ENCODE results near the gene MIOX.
A peak's percentile ranks its signal among the peaks of the same experiment; 100 is the strongest.

MIOX gene

DNA sequence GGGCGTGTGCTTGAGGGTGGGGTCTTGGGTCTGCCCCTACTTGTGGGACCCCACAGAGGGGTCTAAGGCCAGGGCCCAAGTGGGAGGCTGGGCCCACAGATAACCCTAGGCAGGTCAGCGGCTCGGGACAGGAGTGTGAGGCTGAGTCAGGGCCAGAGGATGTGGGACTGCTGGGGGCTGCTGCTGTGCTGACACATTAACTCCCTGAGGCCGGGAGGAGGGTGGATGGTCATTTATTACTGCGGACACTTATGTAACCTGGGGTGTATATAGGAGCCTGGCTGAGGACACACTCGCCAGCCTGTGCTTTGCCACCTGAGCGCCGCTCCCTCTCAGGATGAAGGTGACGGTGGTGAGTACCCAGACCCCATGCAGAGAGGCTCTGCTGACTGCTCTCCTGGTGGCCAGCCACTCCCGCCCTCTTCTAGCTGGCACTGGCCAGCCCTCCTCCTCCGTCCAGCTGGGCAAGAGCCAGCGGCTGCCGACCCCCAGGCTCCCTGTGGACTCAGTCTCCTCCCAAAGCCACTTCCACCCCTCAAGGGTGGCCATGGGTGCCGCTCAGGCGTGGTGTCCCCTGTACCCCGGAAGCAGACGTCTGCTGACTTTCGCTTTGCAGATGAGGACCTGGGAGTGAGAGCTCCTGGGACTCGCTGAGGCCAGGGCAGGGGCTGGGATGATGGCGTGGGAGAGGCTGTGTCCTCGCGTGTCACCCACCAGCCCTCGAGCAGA lies at the start of gene MIOX:
Gene MIOX (plus strand): TSS at position 299 of the 729 bp plus-strand sequence. CDS start 39 bp downstream, at position 338.
- DNase-seq: no peak

GRCh38 chr22:50437511-50438304 lies 49.0 kb upstream of the MIOX start:
- no peak for DNase-seq

DNA sequence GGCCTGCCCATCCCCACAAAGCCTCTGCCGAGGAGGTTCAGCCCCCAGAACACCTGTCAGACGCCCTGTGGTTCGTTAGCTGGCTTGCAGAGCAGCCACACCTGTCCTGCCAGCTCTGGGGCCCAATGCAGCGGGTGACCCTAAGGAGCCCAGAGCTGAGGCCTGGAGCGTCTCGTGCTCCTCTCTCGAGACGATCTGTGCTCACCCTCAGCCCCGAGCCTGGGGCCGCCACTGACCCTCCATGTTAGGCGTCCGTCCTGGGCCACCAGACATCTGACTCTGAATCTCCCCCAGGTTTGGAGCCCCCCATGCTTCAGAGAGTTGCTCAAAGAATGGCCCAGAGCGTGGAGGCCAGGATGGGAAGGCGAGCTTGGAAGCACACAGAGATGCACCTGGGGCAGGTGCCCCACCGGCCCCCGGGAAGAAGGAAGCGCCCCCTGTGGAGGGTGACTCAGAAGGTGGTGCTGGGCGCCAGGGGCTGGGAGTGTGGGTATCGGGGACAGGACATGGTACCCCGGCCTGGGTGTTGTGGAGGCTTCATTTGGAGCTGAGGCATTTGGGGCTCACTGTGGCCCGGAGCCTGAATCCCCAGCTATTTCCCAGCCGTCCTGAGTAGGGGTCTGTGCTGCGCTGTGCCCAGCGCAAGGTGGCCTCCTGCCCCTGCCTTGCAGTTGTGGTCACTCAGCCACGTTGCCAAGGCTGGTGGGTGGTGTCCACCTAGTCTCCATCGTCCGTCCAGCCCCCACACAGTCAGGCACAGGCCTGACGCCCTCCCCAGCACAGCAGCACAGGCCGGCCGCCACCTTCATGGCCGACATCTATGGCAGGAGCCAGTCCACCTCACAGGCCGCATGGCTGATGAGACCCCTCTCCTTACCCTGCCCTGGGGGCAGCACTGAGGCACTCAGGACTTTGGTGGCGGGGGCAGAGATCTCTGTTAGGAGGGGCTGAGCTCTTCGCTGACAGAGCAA lies 48.1 kb upstream of the MIOX start:
- DNase-seq: no peak

GRCh38 chr22:50439314-50439870 lies 47.3 kb upstream of the MIOX start:
- DNase-seq: no peak

- peak; percentile 23 for DNase-seq
These were observed 46.8 kb upstream of the MIOX start for GRCh38 chr22:50439871-50440331.

DNA sequence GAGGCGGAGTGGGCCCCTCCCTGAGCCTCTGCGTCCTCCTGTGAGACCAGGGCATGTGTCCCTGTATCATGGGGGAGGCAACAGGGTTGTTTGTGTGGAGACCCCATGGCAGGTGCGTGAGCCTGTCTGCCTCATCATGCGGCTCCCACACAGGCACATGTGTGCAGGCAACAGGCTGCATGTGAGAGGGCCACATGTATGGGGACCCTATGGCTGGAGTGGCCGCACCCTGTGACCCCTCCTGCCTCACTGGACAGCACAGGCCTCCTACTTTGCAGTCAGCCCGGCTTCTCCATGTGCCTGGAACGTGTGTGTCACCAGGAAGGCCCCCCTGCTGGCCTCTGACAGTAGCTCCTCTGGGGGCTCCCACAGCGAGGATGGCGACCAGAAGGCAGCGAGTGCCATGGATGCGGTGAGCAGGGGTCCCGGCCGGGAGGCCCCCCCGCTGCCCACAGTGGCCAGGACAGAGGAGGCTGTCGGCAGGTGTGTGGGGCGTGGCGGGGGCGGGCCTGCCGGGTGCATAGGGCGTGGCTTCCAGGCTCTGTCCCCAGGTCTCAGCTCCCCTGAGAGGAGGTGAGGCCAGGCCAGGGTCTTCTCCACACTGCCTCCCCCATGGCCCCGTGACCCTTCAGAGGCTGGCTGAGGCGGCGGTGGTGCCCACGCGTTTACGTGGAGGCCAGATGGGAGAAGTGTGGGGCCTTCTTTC lies 46.0 kb upstream of the MIOX start:
- no peak for DNase-seq

GRCh38 chr22:50441428-50441993 lies 45.1 kb upstream of the MIOX start:
- DNase-seq: no peak

DNA sequence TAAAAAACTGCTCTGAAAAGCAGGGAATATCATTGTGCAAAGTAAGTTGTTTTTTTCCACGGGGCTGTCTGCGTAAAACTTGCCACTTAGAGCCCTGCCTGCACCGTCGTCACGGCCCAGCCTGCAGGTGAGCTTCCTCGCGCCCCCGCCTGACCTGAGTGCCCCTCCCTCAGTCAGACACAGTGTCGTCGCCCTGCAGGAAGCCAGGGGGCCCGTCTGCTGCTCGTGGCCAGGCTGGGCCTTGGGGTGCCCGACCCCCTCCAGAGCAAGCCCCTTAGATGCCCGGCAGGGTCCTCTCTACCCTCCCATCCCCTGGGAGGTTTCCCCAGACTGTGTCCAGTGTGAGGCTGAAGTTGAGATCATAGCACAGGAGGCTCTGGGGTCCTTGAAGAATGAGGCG lies 43.5 kb upstream of the MIOX start:
- no peak for DNase-seq

DNA sequence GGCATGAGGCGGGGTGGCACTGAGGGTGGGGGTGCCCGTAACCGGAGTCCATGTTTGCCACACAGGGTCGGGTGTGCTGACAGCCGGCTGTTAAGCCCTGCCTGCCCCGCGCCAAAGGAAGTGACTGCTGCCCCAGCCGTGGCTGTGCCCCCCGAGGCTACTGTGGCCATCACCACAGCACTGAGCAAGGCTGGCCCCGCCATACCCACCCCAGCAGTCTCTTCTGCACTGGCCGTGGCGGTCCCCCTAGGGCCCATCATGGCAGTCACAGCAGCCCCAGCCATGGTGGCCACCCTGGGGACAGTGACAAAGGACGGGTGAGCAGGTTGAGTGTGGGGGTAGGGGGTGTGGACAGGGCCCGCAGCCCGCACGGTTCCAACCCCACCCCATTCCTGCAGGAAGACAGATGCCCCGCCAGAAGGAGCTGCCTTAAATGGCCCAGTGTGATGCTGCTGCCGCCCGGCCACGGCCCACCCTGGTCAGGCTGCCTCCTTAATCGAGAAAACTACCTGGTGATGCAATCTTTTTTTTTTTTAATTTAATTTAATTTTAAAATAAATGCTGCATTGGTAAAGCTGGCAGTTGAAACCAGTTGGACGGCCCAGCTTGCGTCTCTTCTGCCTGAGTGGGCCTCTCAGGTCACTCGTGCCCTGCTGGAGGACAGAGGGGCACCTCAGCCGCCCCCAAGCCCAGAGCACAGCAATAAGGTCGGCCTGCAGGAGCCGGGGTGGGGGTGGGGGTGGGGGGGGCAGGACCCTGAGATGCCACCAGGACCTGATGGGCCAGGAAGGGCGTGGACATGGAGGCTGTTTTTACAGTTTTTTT lies 42.6 kb upstream of the MIOX start:
- DNase-seq: no peak

GRCh38 chr22:50444663-50445062 lies 42.0 kb upstream of the MIOX start:
- no peak for DNase-seq

GRCh38 chr22:50445071-50445879 lies 41.4 kb upstream of the MIOX start:
- DNase-seq: no peak

GRCh38 chr22:50445880-50446707 lies 40.6 kb upstream of the MIOX start:
- no peak for DNase-seq

GRCh38 chr22:50446708-50447575 lies 39.7 kb upstream of the MIOX start:
- no peak for DNase-seq

DNA sequence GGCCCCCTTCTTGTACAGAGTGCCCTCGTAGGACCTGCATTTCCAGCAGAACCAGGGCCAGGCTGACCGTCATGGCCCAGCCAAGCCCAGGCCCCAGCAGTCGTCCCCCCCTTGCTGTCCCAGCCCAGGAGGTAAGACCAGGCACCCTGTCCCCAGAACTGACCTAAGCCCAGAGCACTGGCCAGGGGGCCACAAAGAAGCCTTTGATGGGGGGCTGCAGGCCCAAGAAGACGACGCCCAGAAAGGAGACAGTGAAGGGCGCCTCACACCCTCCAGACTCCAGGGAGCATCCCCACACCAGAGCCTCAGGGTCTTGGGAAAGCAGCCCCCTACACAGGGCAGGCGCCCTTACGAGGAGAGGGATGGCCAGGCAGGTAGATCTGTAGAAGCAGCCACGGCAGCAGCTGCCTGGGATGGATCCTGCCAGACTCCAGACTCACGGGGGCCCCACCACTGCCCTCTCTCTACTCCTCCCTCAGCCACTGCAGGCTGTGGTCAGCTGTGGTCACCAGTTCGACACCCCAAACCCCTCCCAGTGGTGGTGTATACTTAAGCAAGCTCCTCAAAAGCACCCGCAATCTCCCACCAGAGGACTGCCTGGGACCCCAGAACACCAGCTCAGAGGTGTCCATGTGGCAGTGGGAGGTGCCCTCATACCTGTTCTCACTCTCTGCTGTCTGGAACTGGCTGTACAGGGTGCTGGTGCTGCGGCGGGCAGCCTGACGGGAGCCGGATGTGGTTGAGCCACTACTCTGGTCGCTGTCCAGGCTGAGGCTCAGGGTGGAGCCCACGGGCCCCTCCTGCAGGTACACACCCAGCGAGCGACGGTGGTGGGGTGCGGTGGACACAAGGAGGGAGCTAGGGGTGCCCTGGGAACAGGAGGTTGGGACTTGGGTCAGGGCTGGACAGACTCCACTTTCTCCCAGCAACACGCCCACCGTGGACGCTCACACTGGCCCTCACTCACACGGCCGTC lies 38.8 kb upstream of the MIOX start:
- DNase-seq: no peak

DNA sequence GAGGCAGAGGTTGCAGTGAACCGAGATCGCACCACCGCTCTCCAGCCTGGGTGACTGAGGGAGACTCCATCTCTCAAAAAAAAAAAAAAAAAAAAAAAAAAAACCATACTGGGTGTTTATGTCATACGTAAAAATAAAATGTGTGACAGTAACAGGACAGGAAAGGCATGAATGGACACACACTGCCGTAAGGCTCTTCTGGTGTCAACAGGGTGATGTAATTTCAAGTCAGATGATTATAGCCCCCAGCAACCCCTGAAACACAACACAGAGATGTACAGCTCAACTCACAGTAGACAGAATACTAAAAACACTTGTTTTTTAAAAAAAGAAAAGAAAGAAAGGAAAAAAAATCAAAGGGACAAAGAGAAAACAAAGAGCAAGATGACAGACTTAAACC lies 34.0 kb upstream of the MIOX start:
- DNase-seq: no peak

GRCh38 chr22:50454556-50455075 lies 32.0 kb upstream of the MIOX start:
- no peak for DNase-seq

Measured in 8988T (cell line).